Activated naive CD8-positive, alpha-beta T cell treated with anti-CD3 and anti-CD28 coated beads, Interleukin-2, amount 10 ng/mL, durations not matched to agents 7 days and 5 days (primary cell): ENCODE measurements around the gene SPECC1L. TPM values are rescaled to one million over a fixed set of nuclear protein-coding genes. Genes with fewer than 3 reads are reported as not detected.
A peak's percentile ranks its signal among the peaks of the same experiment; 100 is the strongest.

Source experiments
- ATAC-seq: fragments of 150-1000 bp; cut with Tn5 transposase; one replicate; pipeline ENCODE4 v1.10.0; 2021; ENCODE audit warnings: low read depth, moderate library complexity
- POLR2A ChIA-PET: fragments of 350-600 bp; sonication (Branson Sonifier 250); formaldehyde crosslinking; loops from one replicate; lab custom pipeline; 2021; ENCODE audit warnings: antibody characterized with exemption; lab: Charles Lee
- DNase-seq: peaks from one replicate; pipeline ENCODE4 v3.0.0; 2021
- H3K27ac Mint-ChIP-seq: one replicate; pipeline ENCODE4 v1.8.0; 2022; ENCODE audit warnings: mild to moderate bottlenecking, mixed read lengths
- H3K27me3 Mint-ChIP-seq: one replicate; pipeline ENCODE4 v1.8.0; 2022; ENCODE audit warnings: mild to moderate bottlenecking, moderate library complexity, mixed read lengths
- H3K36me3 Mint-ChIP-seq: one replicate; pipeline ENCODE4 v1.8.0; 2021; ENCODE audit warnings: mild to moderate bottlenecking, mixed read lengths
- H3K4me1 Mint-ChIP-seq: one replicate; pipeline ENCODE4 v1.8.0; 2021; ENCODE audit warnings: mixed read lengths
- H3K4me3 Mint-ChIP-seq: one replicate; pipeline ENCODE4 v1.8.0; 2022; ENCODE audit warnings: mild to moderate bottlenecking, moderate library complexity, mixed read lengths
- H3K9me3 Mint-ChIP-seq: one replicate; pipeline ENCODE4 v1.8.0; 2021; ENCODE audit warnings: mixed read lengths
- total RNA-seq, 2 experiments: library from RNA; stranded (reverse); gene quantifications; one replicate each; pipeline ENCODE4 v1.2.3, GENCODE V29; 2021

SPECC1L gene
- total RNA-seq, 2 experiments from 2014 or later = 55.4 to 59.4 TPM

DNA sequence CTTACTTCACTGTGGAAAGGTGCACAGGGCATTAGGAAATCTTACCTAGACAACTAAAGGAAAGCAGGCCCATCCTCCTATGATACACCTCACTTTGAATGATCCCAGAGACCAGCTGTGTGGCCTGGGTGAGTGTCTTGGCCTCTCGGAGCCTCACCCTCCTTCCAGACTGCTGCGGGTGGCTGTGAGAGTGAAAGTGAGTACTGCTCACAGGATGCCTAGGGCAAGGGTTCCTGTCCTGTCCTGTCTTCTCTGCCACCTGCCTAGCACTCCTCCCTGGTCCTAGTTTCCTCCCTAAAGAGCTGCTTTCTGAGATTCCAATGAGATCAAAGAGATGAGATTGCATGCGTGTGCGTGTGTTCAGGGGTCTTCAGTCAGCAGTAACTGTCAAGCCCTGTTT lies 137.3 kb downstream of the SPECC1L start:
- H3K27ac Mint-ChIP-seq = peak overlapping the region; percentile 87
- peaks cover 44% of the 10 kb centered on the region for H3K4me1 Mint-ChIP-seq
- H3K36me3 Mint-ChIP-seq = peaks cover 16% of the 10 kb centered on the region
- POLR2A ChIA-PET = no interaction called here
- H3K4me3 Mint-ChIP-seq = no peak overlapping the region
- no peak for DNase-seq
- no peak for ATAC-seq
- H3K27me3 Mint-ChIP-seq = peaks cover 1% of the 10 kb centered on the region
- H3K9me3 Mint-ChIP-seq = no peaks in the 10 kb centered on the region

GRCh38 chr22:24408630-24409029 lies 138.0 kb downstream of the SPECC1L start:
- no peak overlapping the region for H3K4me3 Mint-ChIP-seq

GRCh38 chr22:24409707-24410106 lies 139.1 kb downstream of the SPECC1L start:
- no peak for ATAC-seq
- H3K27me3 Mint-ChIP-seq = no peaks in the 10 kb centered on the region
- no peaks in the 10 kb centered on the region for H3K9me3 Mint-ChIP-seq
- H3K4me1 Mint-ChIP-seq = peaks cover 40% of the 10 kb centered on the region
- POLR2A ChIA-PET = interaction anchor here (1.5 kb wide), 1 partner anchor 18 kb away, joined by 7 read pairs; the partner anchor contains the start of gene ADORA2A
- peaks cover 9% of the 10 kb centered on the region for H3K36me3 Mint-ChIP-seq
- DNase-seq = no peak
- peak overlapping the region; percentile 14 for H3K4me3 Mint-ChIP-seq
- peak overlapping the region; percentile 85 for H3K27ac Mint-ChIP-seq

More at GRCh38 chr22:24408630-24409029, 138.0 kb downstream of the SPECC1L start:
- DNase-seq = no peak
- Mint-ChIP-seq H3K27ac (no peak overlapping the region), H3K27me3 (peaks cover 1% of the 10 kb centered on the region), H3K4me1 (peaks cover 42% of the 10 kb centered on the region), H3K9me3 (no peaks in the 10 kb centered on the region), H3K36me3 (peaks cover 16% of the 10 kb centered on the region)
- ATAC-seq = no peak
- POLR2A ChIA-PET = interaction anchor here (0.5 kb wide), 1 partner anchor 147 kb away, joined by 3 read pairs; the partner anchor contains the start of gene SNRPD3

- H3K4me1 Mint-ChIP-seq = peaks cover 40% of the 10 kb centered on the region
- H3K9me3 Mint-ChIP-seq = no peaks in the 10 kb centered on the region
- peak overlapping the region; percentile 85 for H3K27ac Mint-ChIP-seq
- H3K36me3 Mint-ChIP-seq = peaks cover 3% of the 10 kb centered on the region
- no peaks in the 10 kb centered on the region for H3K27me3 Mint-ChIP-seq
- POLR2A ChIA-PET = interaction anchor here (1.5 kb wide), 1 partner anchor 17 kb away, joined by 7 read pairs; the partner anchor contains the start of gene ADORA2A
- ATAC-seq (peak; percentile 74), DNase-seq (peak; percentile 55)
- peak overlapping the region; percentile 67 for H3K4me3 Mint-ChIP-seq
These were observed 139.7 kb downstream of the SPECC1L start for GRCh38 chr22:24410110-24410856.

- H3K9me3 Mint-ChIP-seq = no peaks in the 10 kb centered on the region
- peak; percentile 23 for DNase-seq
- H3K27ac Mint-ChIP-seq = no peak overlapping the region
- ATAC-seq = no peak
- peaks cover 2% of the 10 kb centered on the region for H3K36me3 Mint-ChIP-seq
- POLR2A ChIA-PET = interaction anchor here (1.5 kb wide), 1 partner anchor 16 kb away, joined by 7 read pairs; the partner anchor contains the start of gene ADORA2A
- peaks cover 38% of the 10 kb centered on the region for H3K4me1 Mint-ChIP-seq
- H3K4me3 Mint-ChIP-seq = no peak overlapping the region
- no peaks in the 10 kb centered on the region for H3K27me3 Mint-ChIP-seq
These were observed 140.8 kb downstream of the SPECC1L start for GRCh38 chr22:24411256-24412004.

DNA sequence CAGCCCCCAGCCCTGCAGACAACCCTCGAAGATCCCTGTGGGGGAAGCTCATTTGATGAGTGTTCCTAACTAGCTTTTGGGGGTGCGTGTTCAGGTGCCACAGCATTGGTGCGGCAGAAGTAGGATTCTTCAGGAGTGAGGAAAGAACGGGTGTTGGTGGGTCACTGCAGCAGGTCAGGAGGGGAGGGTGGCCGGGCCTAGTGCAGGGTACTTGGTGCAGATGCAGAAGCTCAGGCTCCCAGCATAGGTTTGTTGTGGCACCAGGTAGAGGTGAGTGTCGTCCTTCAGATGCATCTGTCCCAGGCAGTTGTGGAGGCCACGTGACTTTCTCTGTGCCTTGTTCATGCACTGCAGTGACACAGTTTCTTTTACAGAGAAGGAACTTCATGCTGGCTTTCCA lies 141.6 kb downstream of the SPECC1L start:
- DNase-seq (no peak), ATAC-seq (no peak)
- POLR2A ChIA-PET = no interaction called here
- Mint-ChIP-seq H3K36me3 (peaks cover 2% of the 10 kb centered on the region), H3K27ac (no peak overlapping the region), H3K4me1 (peaks cover 30% of the 10 kb centered on the region), H3K27me3 (no peaks in the 10 kb centered on the region), H3K9me3 (no peaks in the 10 kb centered on the region), H3K4me3 (no peak overlapping the region)

GRCh38 chr22:24413271-24413670 lies 142.6 kb downstream of the SPECC1L start:
- ATAC-seq (no peak), DNase-seq (no peak)
- Mint-ChIP-seq H3K4me1 (peaks cover 20% of the 10 kb centered on the region), H3K36me3 (peaks cover 2% of the 10 kb centered on the region), H3K27me3 (no peaks in the 10 kb centered on the region), H3K9me3 (no peaks in the 10 kb centered on the region), H3K27ac (no peak overlapping the region), H3K4me3 (no peak overlapping the region)
- POLR2A ChIA-PET = no interaction called here

DNA sequence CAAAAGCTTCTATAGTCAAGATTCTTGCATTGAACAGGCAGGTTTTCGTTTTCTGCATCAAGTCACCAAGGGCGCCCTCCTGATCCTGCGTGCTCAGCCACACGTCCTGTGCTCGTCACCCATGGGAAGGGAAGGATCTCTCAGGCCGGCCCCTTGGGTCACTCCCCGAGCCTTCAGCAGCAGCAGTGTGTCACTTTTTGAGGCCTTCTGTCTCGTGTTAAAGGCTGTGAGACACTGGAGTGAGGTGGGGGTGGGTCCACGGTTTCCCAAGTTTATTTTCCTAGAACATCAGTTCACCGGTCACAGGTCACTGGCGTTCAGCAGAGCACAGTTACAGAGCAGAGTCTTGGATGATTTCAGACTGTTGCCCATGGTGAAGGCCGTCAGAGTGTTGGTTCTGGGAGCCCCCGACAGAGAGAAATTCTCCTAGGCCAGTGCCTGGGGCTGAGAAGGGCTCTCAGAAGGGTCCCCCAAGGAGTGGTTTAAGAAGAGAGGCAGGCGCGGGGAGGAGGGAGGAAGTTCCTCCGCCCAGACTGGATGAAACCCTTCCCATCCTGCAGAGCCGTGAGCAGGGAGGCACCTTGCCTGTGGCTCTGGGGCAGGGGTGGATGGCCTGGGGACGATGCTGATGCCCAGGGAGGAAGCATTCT lies 143.2 kb downstream of the SPECC1L start:
- H3K27me3 Mint-ChIP-seq = no peaks in the 10 kb centered on the region
- peak overlapping the region; percentile 12 for H3K27ac Mint-ChIP-seq
- POLR2A ChIA-PET = interaction anchor here (1.3 kb wide), 1 partner anchor 10 kb away, joined by 3 read pairs; no protein-coding TSS in a partner anchor
- H3K9me3 Mint-ChIP-seq = no peaks in the 10 kb centered on the region
- peaks cover 16% of the 10 kb centered on the region for H3K4me1 Mint-ChIP-seq
- H3K4me3 Mint-ChIP-seq = no peak overlapping the region
- DNase-seq = peak; percentile 20
- peaks cover 2% of the 10 kb centered on the region for H3K36me3 Mint-ChIP-seq
- no peak for ATAC-seq

GRCh38 chr22:24414523-24414922 lies 143.9 kb downstream of the SPECC1L start:
- Mint-ChIP-seq H3K27me3 (no peaks in the 10 kb centered on the region), H3K4me3 (no peak overlapping the region), H3K4me1 (peaks cover 12% of the 10 kb centered on the region), H3K36me3 (peaks cover 2% of the 10 kb centered on the region), H3K9me3 (no peaks in the 10 kb centered on the region), H3K27ac (no peak overlapping the region)
- DNase-seq = peak; percentile 23
- ATAC-seq = no peak
- POLR2A ChIA-PET = interaction anchor here (1.3 kb wide), 1 partner anchor 9 kb away, joined by 3 read pairs; no protein-coding TSS in a partner anchor

DNA sequence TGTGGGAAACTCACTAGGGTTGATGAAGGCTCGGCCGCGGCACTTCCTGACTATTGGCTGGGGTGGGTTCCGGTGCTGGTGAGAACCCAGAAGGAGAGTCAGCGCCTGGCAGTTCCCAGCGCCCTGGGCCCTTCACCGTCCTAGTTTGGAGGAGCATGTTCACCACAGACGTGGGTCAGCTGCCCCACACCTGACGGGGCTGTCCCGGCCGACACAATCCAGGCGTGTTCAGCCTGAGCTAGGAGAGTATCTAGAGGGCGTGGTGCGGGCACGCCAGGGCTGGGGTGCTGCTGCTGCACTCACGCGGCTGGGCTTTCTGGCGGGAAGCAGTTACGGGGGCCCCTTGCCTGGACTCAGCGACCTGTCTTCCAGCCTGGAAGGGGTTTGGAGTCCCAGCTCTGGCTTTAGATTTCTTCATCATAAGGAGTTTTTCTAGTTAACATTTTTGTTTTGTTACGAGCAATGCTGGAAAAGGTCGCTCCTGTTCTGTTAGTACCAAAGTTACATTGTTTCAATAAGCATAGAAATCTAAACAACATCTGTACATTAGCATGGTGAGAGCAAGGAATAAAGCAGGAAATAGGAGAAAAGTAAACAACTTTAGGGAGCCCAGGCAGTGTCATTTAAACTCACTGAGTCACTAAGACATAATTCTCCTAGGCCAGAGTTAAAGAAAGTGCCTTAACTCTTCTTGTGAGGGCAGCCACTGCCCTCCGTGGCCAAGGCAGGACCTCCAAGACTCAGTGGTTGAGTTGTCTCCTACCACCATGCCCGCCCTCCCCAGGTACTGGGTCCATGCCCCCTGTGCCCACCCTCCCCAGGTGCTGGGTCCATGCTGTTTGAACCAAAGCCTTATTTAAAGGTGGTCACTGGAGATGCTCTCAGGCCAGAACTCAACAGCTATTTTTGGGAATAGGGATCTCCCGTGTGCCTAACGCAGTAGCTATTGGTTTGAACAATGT lies 144.6 kb downstream of the SPECC1L start:
- DNase-seq (peak; percentile 16), ATAC-seq (no peak)
- Mint-ChIP-seq H3K9me3 (no peaks in the 10 kb centered on the region), H3K27ac (no peak overlapping the region), H3K4me3 (no peak overlapping the region), H3K4me1 (peaks cover 4% of the 10 kb centered on the region), H3K36me3 (peaks cover 2% of the 10 kb centered on the region), H3K27me3 (no peaks in the 10 kb centered on the region)
- POLR2A ChIA-PET = interaction anchor here (1.3 kb wide), 1 partner anchor 9 kb away, joined by 3 read pairs; no protein-coding TSS in a partner anchor

- POLR2A ChIA-PET = no interaction called here
- ATAC-seq = no peak
- H3K9me3 Mint-ChIP-seq = no peaks in the 10 kb centered on the region
- H3K27ac Mint-ChIP-seq = no peak overlapping the region
- no peaks in the 10 kb centered on the region for H3K36me3 Mint-ChIP-seq
- DNase-seq = no peak
- H3K4me3 Mint-ChIP-seq = no peak overlapping the region
- H3K27me3 Mint-ChIP-seq = no peaks in the 10 kb centered on the region
- H3K4me1 Mint-ChIP-seq = no peaks in the 10 kb centered on the region
These were observed 145.5 kb downstream of the SPECC1L start for GRCh38 chr22:24416095-24416494.

DNA sequence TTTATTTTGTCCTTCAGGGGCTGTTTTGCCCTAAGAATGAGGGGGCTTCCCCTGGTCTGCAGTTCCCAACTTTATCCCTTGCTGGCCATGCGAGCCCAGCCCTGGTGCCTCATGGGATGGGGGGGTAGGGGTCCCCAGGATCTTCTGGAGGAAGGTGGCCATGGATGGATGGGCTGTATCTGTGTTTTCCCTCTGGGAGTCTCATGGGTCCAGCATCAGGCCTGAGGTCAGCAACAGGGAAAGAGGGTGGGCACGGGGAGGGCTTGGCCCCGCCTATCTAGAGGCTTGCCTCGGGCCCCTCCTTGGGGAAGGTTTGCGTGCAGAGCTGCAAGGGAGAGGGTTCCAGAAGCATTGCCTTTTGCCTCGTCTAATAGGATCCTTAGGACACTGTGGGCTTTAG lies 146.0 kb downstream of the SPECC1L start:
- Mint-ChIP-seq H3K27ac (no peak overlapping the region), H3K4me1 (peaks cover 4% of the 10 kb centered on the region), H3K9me3 (no peaks in the 10 kb centered on the region), H3K4me3 (no peak overlapping the region), H3K36me3 (no peaks in the 10 kb centered on the region), H3K27me3 (no peaks in the 10 kb centered on the region)
- DNase-seq = no peak
- POLR2A ChIA-PET = no interaction called here
- no peak for ATAC-seq
